Renal cortex interstitium (tissue), 11 donors: ENCODE data around the gene ITGA3. TPM values are rescaled to one million over a fixed set of nuclear protein-coding genes. Genes with fewer than 3 reads are reported as not detected.

Source experiments
- DNase-seq, 11 donors: peaks; one replicate each; pipeline ENCODE4 v3.0.0-alpha.2; 2013; ENCODE audit warnings: low read depth in 9 of 11, low spot score in 4 of 11; ENCODE audit errors: extremely low read depth in 1 of 11
- polyA plus RNA-seq, 3 donors: library from polyadenylated mRNA; unstranded; fragments of 120-200 nt; gene quantifications; one replicate each; pipeline ENCODE4 v1.2.1, GENCODE V29; 2013; ENCODE audit not compliant: insufficient read length in 3 of 3

Gene ITGA3
- polyA plus RNA-seq, 3 donors, result 84.1 to 101 (median 93.0) TPM

DNA sequence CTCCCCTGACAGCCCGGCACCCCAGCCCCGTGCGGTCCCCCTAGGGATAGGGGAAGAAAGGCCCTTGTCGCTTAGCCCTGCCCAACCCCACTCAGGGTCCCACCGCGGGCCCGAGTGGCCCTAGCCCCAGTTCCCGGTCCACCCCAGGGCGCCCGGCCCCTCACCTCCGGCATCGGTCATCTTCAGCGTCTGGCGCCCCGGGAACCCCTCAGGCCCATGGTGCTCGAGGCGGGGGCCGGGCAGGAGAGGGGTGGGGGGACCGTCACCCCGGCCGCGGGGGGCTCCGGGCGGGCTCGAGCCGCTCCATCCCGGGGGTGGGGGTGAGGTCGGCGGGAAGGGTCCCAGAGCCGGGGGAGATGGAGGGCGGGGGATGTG, 73.4 kb downstream of the ITGA3 start:
- no peak for DNase-seq

- no peak for DNase-seq
Measured at GRCh38 chr17:50129728-50130558, 74.0 kb downstream of the ITGA3 start, which contains the start of gene SAMD14. TSS of gene SAMD14 (minus strand) at chr17:50130160. CDS start at chr17:50124959, 5,201 bp downstream.

DNA sequence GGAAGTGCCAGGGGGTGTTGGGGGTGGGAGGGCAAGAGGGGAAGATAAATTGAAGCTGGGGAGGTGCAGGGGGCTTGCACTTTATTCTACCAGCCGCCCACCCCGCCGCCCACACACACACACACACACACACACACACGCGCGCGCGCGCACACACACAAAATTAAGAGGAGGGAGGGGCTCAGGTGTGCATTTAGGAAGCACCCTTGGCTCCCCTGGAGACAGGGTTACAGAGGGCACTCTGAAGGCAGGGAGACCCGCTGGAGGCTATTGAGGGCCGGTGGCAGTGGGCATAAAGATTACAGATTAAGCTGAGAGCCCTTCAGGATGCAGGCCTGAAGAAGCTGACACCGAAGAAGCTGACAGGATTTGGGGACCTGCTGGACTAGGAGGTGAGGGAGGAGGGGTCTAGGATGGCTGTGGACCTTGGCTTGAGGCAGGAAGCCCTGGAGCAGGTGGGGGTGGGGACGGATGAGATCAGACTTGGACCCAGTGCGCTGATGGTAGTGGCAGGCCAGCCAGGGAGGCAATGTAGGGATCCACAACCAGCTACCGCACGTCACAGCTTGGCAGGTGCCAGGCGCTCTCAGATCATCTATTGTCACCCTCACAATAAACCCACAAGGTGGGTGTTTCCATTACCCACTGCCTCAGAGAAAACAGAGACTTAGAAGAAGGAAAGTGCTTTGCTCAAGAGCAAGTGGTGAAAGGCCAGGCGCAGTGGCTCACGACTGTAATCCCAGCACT, 74.8 kb downstream of the ITGA3 start:
- DNase-seq, result no peak

GRCh38 chr17:50132104-50132794, 76.3 kb downstream of the ITGA3 start:
- no peak for DNase-seq

DNA sequence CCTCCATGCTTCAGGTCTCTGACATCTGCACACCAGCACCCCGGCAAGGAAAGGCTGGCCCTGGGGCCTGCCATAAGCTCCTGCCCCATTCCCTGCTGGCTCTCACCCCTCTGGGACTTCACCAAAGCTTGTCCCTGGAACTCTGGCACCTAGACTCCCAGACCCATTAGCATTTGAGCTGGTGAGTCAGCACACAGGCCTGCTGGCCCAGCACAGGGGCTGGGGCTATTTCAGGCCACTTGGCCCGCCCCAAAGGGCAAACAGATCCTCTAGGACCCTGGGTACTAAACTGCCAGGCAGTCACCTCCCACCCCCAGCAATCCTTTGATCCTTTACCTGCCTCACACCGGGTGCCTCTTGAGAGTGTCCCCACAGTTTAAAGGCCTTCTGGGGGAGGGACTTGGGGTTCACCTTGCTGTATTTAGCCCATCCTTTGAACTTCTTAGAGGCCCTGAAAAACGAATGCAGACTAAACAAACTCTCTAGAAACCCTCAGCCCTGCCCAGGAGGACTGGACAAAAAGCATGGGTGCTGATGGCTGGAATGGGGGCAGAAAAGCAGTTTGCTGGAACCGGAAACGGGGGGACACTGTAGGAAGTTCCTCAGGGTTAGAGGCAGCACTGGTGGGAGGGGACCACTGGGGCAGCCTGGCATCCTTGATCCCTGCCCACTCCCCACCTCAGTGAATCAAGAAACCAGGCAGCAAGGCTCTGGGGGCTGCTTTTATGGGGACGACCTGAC, 77.3 kb downstream of the ITGA3 start:
- no peak for DNase-seq

DNA sequence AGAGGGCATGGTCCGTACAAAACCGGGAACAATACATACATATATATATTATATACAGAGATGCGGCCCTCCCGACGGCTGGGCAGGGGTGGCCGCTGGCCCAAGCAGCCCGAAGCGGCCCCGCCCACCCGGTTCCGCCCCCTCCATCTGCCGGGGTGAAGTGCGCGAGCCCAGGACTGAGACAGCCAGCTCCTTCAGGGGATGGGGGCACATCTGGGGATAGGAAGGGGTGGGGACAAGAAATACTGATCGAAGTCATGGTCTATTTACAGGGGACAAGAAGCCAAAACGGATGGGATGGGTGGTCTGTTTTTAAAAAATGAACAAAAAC, 77.8 kb downstream of the ITGA3 start:
- DNase-seq, result no peak

DNA sequence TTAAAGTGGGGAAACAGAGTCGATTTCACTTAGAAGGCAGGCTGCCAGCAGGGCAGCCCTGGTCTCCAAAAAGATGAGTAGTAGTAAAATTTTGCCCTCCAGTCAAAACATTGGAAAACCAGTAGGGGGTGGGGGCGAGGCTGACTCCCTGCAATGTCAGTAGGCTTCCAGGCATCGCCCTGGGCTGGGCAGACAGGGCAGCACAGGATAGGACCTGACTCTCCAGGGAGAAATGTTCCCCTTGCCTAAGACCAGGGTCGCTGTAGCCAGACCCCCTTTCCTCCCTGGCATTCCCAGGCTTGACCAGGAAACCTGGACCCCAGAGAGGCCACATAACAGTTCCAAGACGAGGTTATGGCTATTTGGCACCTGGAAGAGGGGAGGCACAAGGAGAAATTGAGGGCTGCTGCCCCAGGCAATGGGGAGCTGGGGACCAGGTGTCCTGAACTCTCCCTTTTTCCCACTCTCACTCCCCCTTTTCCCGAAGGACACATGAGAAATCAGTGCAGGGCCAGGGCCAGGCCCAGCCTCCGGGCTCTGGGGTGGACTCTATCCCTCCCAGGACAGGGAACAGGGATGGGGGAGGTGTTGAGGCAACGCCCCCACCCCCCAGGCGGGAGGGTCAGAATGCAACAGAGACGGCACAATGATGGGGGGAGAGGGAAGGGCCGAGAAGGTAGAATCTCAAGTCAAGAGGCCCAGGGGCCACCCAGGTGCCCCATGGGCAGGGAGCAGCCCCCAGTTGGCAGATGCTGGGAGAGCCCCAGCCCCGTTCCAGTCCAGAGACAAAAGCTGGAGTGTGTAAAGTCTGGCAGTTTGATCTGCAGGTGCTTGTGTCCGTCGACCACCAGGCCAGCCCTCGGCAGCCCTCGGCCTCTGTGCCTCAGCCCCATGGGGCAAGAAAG, 78.5 kb downstream of the ITGA3 start:
- no peak for DNase-seq

DNA sequence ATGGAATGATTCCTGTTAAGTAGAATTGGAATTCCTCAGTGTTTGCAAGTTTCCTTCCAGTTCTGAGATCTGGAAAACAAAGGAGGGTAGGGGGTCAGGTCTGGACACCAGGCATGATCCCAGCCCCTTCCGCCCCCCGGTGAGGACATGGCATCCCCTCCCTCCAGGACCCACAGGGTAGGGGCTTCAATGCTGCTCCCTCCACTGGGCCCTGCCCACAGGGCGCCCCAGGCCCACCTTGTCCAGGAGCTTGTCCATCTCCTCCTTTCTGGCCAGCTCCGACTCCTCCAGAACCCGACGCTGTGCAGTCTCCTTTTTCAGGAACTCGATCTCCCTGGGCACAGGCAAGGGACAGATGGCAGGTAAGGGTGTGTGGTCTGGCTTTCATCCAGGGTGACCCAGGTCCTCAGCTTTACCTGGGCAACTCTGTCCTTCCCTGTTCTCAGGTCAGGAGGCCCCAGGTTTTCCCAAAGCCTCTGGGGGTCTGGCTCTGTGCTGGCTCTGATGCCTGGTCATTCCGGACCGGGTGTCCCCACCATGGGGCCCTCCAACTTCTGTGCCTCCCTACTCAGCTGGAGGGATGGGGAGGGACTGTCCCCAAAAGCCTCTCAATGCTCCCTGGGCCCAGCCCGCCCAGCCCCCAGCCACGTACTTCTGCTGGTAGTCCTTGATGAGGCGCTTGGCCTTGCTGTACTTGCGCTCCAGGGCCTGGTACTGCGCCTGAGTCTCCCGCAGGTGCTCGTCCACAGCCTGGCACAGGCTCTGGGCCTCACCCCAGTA, 79.6 kb downstream of the ITGA3 start:
- no peak for DNase-seq

DNA sequence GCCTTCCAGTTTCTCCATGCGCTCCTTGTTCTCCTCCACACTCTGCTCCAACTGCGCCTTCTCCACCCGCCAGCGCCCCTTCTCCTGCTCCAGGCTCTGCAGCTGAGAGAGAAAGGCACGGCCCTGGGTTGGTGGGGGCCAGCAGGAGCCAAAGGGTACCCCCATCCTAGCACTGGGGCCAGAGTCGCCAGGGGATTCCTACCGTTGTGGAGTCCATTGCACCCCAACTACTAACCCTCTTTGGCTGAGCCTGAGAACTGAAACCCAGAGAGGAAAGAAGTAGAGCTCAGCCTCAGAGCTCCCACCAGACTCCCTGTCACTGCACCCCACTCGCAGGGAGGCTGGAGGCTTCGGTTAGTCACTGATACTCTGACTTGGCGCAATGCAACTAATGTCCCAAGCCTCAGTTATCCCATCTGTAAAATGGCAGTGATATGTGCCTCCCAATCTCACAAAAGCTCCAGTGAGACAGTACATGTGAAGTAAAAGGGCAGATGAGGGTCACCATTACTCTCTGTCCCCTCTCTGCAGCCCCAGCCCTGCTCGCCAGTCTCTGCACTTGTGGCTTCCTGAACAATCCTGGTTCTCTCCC, 80.3 kb downstream of the ITGA3 start:
- no peak for DNase-seq

DNA sequence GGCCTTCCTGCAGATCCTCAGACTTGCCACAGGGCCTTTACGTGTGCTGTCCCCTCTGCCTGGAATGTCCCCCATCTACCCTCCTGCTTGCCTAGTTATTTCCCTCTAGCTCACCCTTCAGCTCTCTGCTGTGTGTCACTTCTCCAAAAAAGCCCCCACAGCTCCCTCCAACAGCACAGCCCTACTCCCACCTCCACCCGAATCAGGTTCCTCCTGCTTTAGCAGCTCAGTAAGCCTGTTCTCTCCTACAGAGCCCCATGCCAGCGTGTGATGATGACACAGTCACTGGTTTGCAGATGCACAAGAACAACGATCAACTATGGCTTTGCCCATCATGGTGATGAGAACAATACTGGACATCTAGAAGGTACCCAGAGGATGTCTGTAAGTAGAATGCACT, 81.1 kb downstream of the ITGA3 start:
- DNase-seq, result no peak

DNA sequence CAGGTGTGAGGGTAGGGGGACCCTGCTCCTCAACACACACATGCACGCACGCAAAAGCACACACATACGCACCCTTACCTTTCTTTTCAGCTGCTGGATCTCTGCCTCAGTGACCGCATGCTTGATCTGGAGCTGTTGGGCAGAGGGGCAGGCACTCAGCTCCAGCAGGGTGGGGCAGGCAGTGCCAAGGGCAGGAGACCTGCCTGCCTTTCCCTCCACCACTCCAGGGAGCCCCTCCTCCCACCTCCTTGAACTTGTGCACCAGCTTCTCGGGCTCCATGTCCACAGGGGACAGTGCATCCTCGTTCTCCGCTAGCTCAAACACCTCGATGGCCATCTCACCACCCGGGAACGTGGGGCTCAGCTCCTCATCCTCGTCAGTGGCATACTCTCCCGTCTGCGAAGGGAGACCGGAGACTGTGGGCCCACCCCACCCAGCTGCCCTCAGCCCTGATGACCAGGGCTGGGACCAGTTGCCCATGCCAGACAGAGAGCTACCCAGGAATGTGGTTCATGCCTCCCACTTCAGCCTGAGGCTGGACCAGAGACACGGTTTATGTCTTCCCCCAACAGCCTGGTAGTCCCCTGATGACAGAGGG, 83.4 kb downstream of the ITGA3 start:
- DNase-seq, result no peak

Other genes starting within 250 kb of the ITGA3 start
- gene TAC4, start 208.0 kb upstream of the ITGA3 start, polyA plus RNA-seq, result under 1 TPM in 2 of 3 donors, not detected in 1; 0.37 to 0.82 TPM
- gene DLX4, start 86.9 kb upstream of the ITGA3 start, polyA plus RNA-seq, result under 1 TPM; 0.76 to 0.89 (median 0.85) TPM
- 1 to 10 TPM in 2 of 3 donors, under 1 TPM in 1; 0.92 to 1.5 (median 1.1) TPM for gene DLX3, start 60.9 kb upstream of the ITGA3 start, polyA plus RNA-seq
- 100 to 1,000 TPM; 103 to 125 (median 110) TPM for gene PDK2, start 39.2 kb downstream of the ITGA3 start, polyA plus RNA-seq
- 10 to 100 TPM; 13.2 to 19.4 (median 18.6) TPM for gene SAMD14, start 74.0 kb downstream of the ITGA3 start, polyA plus RNA-seq
- 10 to 100 TPM; 39.5 to 59.3 (median 46.2) TPM for gene PPP1R9B, start 94.6 kb downstream of the ITGA3 start, polyA plus RNA-seq
- gene SGCA, start 109.9 kb downstream of the ITGA3 start, polyA plus RNA-seq, result 1 to 10 TPM in 1 of 3 donors, under 1 TPM in 2; 0.47 to 1.6 (median 0.98) TPM
- gene COL1A1, start 145.5 kb downstream of the ITGA3 start, polyA plus RNA-seq, result 100 to 1,000 TPM; 412 to 838 (median 505) TPM
- 1 to 10 TPM; 1.7 to 3.3 (median 3.1) TPM for gene TMEM92, start 218.4 kb downstream of the ITGA3 start, polyA plus RNA-seq